NCI-H1092 treated with DMSO at 0.1 percent for 48 hours (cell line): ENCODE measurements around the gene ABLIM3.
A peak's percentile ranks its signal among the peaks of the same experiment; 100 is the strongest.

Source experiments
- DNase-seq: peaks from one replicate; lab custom pipeline; 2025; lab: John Stamatoyannopoulos, UW

Gene ABLIM3

GRCh38 chr5:149282027-149282965 is 141.0 kb downstream of the ABLIM3 start:
- no peak for DNase-seq

- DNase-seq = no peak
Measured at GRCh38 chr5:149282966-149283332, 141.7 kb downstream of the ABLIM3 start.

GRCh38 chr5:149283626-149284480 is 142.6 kb downstream of the ABLIM3 start:
- peak; percentile 69 for DNase-seq

GRCh38 chr5:149284501-149284900 is 143.2 kb downstream of the ABLIM3 start:
- DNase-seq = no peak

DNA sequence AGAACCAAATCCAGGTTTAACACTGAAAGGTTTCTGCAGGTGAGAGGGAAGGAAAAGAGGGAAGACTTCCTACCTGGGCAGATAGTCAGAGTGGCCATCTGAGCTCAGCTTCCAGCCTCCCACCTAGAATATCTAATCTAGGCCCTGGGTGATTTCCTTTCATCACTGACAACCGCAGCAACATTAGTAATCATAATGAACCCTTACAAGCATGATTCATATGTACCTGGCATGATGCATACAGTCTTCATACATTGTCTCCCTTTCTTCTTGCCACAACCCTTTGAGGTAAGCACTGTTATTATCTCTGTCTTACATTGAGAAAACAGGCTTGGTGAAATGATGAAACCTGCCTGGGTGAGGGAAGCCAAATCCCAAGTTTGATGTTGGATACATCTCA is 143.9 kb downstream of the ABLIM3 start:
- no peak for DNase-seq

- DNase-seq = no peak
Measured at GRCh38 chr5:149288436-149288835, 147.1 kb downstream of the ABLIM3 start.

DNA sequence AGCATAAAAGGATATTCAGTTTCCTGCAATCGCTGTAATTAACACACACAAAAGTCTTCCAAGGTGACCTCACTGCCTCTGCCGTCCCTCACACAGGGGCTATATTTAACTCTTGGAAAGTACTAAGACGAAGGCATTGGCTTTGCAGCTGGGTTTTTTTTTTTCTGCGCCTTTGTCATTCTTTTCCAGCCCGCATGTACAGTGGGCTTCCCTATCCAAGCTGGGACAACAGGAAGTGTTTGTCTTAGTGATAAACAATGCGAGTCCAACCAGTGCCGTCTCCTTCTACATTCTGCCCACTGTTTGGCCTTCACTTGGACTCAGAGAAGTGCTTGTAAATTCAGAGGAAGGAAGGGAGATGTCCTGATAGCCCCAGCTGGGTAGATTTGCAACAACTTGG is 148.0 kb downstream of the ABLIM3 start:
- DNase-seq = no peak

GRCh38 chr5:149294872-149295829 is 153.9 kb downstream of the ABLIM3 start:
- no peak for DNase-seq

GRCh38 chr5:149297340-149298025 is 156.2 kb downstream of the ABLIM3 start:
- DNase-seq = no peak

GRCh38 chr5:149298163-149298562 is 156.9 kb downstream of the ABLIM3 start:
- DNase-seq = no peak

DNA sequence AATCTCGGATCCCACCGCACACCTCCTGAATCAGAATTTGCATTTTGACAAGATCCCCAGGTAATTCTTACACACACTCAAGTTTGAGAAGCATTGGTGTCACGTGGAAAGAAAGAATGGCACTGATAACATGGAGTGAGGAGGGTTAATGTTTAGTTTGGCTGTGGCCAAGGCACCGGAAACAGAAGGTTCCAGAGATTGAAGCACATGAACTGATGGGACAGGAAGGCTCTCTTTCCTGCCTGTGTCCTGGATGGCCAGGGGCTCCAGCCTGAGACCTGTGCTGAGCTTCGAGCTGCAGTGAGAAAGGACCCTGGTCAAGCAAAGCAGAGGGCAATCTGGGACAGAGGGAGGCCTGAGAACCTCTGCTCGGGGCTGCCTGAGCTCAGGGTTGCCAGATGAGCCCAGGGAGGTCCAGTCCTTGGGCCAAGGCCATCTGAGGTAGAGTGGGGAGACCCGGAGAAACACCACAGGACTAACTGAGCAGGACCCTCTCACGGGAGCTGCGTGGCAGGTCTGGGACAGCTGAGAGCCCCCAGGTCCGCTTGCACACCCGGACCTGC is 157.6 kb downstream of the ABLIM3 start:
- no peak for DNase-seq

- no peak for DNase-seq
Measured at GRCh38 chr5:149299451-149300054, 158.3 kb downstream of the ABLIM3 start.

DNA sequence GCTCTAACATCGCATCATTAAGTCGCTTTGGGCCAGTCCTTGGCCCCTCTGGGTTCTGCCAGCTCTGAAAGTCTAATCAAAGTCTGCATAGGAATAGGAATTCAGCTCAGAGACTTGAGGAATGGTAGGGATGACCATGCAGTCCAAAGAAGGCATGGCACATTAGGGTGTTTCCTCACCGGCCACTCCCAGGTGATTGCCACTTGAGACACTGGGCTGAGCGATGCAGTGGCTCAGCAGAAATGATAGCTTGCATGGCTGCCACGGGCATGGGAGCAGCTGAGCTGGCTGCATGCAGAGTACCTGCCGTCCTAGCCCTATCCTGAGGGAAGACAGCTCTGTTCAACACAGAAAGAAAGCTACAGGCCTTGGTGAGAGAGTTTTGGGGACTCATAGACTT is 159.1 kb downstream of the ABLIM3 start:
- no peak for DNase-seq

DNA sequence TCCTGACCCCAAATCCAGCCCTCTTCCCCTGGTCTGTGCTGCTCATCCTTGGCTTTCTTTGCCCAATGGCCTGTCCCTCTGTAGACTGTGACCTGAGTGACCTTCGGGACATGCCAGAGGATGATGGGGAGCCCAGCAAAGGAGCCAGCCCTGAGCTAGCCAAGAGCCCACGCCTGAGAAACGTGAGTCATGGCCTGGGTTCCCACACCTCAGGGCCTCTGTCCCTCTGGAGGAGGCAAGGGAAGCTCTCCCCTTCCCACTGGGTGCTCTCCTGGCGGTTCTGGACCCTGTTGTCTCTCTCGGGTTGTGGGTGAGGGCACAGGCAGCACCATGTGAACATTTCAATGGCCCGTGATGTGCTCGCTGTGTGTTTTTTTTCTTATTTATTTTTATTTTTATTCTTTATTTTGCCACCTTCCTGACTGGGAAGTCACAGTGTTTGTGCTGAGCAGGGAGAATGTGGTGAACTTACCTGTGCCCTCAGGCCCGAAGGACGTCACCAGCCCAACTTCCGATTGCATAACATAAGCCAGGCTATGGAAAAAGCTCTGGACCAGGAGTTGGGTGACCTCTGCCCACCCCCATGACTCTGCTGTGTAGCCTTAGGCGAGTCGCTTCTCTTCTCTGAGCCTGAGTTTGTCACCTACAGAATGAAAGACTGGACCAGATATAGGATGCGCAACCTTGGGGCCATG is 159.9 kb downstream of the ABLIM3 start:
- DNase-seq = no peak

GRCh38 chr5:149301744-149302380 is 160.6 kb downstream of the ABLIM3 start:
- DNase-seq = no peak

- no peak for DNase-seq
Measured at GRCh38 chr5:149302641-149303040, 161.3 kb downstream of the ABLIM3 start.

DNA sequence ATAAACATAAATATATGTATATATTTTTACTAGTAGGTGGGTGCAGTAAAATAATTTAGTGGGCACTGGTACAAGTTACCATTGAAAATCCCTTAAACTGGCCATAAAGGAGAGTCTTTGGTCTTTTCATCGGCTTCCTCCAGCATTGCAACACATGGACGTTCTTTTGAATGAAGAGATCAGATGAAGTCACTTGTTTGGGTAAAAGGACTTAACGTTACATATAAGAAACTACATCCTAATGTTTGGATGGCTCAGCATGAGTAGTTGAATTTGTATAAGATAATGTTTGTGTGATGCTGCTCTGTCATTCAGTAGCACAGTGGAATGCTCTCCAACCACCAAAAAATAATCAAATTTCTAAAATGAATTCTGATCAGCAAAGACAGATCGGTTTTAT is 161.9 kb downstream of the ABLIM3 start:
- DNase-seq = no peak

DNA sequence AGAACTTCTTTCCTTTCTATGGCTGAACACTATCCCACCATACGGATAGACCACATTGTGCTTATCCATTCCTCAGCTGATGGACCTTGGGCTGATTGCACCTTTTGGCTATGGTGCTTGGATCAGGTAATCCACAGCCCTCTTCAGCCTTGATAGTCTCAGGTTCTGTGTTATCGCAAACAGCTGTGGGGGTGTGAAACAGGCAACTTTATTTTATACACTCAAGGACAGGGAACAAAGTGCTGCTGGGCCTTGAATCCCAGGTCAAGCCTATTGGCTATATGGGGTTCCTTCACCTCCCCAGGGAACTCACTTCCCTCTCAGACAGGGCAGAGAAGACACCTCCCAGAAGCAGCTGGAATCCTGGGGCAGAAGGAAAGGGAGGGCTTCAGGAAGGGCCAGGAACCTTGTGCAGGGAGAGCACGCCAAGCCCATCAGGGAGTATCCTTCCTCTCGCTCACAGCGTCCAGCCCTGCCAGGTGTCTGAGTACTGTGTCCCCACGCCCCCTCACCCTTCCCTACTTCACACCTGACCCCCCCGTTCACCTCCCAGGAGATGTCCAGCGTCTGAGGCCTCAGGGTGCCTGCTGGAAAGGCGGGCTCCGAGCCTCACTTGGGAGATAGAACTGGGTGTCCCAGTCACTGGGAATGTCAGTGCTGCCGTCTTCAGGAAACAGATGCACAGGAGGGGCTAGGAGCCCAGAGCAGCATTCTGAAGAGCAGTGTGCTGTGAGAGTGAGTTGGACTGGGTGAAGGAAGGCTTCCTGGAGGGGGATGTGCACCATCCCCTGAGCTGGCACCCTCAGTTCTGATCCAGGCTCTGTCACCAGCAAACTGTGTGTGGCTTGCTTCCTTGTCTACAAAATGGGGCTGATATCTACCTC is 163.1 kb downstream of the ABLIM3 start:
- no peak for DNase-seq
